SK-N-SH treated with all-trans-retinoic acid at 6 μM for 48 hours (cell line): ENCODE data around the gene ENTR1.

Source experiments
- ATAC-seq: fragments of 200-7000 bp; cut with Tn5 transposase; 3 replicates; pipeline ENCODE4 v1.9.1; 2020; ENCODE audit warnings: mild to moderate bottlenecking, moderate library complexity
- ARNTL ChIP-seq: fragments of 450-650 bp; formaldehyde crosslinking; IDR thresholded peaks from 2 replicates; pipeline ENCODE4 v1.5.0; 2020; ENCODE audit warnings: low read depth, mild to moderate bottlenecking, moderate library complexity, borderline replicate concordance
- CREB5 ChIP-seq: fragments of 250-450 bp; sonication (Bioruptor Pico); IDR thresholded peaks from 2 replicates; pipeline ENCODE4 v1.5.1; 2020; ENCODE audit warnings: low read depth, mild to moderate bottlenecking, moderate library complexity
- CSDC2 ChIP-seq: fragments of 250-450 bp; sonication (Bioruptor Pico); IDR thresholded peaks from 2 replicates; pipeline ENCODE4 v1.5.0; 2020; ENCODE audit warnings: mild to moderate bottlenecking, moderate library complexity
- ESRRG ChIP-seq: fragments of 250-450 bp; sonication (Bioruptor Pico); IDR thresholded peaks from 2 replicates; pipeline ENCODE4 v1.6.1; 2021; ENCODE audit warnings: mild to moderate bottlenecking
- GLIS3 ChIP-seq: fragments of 250-450 bp; sonication (Bioruptor Pico); IDR thresholded peaks from 2 replicates; pipeline ENCODE4 v1.5.0; 2020; ENCODE audit warnings: mild to moderate bottlenecking, moderate library complexity
- ISL1 ChIP-seq: fragments of 250-450 bp; sonication (Bioruptor Pico); IDR thresholded peaks from 2 replicates; pipeline ENCODE4 v2.1.2; 2022; ENCODE audit warnings: mild to moderate bottlenecking, moderate library complexity
- OSR1 ChIP-seq: fragments of 250-450 bp; sonication (Bioruptor Pico); IDR thresholded peaks from 2 replicates; pipeline ENCODE4 v1.8.0; 2022; ENCODE audit warnings: moderate library complexity, mild to moderate bottlenecking, inconsistent platforms
- PATZ1 ChIP-seq: fragments of 250-450 bp; sonication (Bioruptor Pico); IDR thresholded peaks from 2 replicates; pipeline ENCODE4 v1.8.0; 2020; ENCODE audit warnings: mild to moderate bottlenecking, moderate library complexity, borderline replicate concordance
- PPARA ChIP-seq: fragments of 250-450 bp; sonication (Bioruptor Pico); IDR thresholded peaks from 2 replicates; pipeline ENCODE4 v1.5.0; 2020; ENCODE audit warnings: mild to moderate bottlenecking, borderline replicate concordance
- RARB ChIP-seq: fragments of 250-450 bp; sonication (Bioruptor Pico); IDR thresholded peaks from 2 replicates; pipeline ENCODE4 v1.8.0; 2021; ENCODE audit warnings: mild to moderate bottlenecking, moderate library complexity
- TCF4 ChIP-seq: fragments of 250-450 bp; sonication (Bioruptor Pico); IDR thresholded peaks from 2 replicates; pipeline ENCODE4 v1.8.0; 2021; ENCODE audit warnings: mild to moderate bottlenecking, moderate library complexity, borderline replicate concordance
- TOX ChIP-seq: fragments of 250-450 bp; sonication (Bioruptor Pico); IDR thresholded peaks from 2 replicates; pipeline ENCODE4 v1.8.0; 2021; ENCODE audit warnings: mild to moderate bottlenecking, moderate library complexity, borderline replicate concordance
- TSHZ2 ChIP-seq: fragments of 250-450 bp; sonication (Bioruptor Pico); IDR thresholded peaks from 2 replicates; pipeline ENCODE4 v1.5.0; 2020; ENCODE audit warnings: mild to moderate bottlenecking, moderate library complexity
- ZC3H10 ChIP-seq: fragments of 250-450 bp; sonication (Bioruptor Pico); IDR thresholded peaks from 2 replicates; pipeline ENCODE4 v1.5.1; 2021; ENCODE audit warnings: mild to moderate bottlenecking, moderate library complexity
- ZFP3 ChIP-seq: fragments of 250-450 bp; sonication (Bioruptor Pico); IDR thresholded peaks from 2 replicates; pipeline ENCODE4 v1.5.0; 2020; ENCODE audit warnings: mild to moderate bottlenecking, moderate library complexity
- ZFP30 ChIP-seq: fragments of 450-650 bp; formaldehyde crosslinking; IDR thresholded peaks from 2 replicates; pipeline ENCODE4 v1.5.0; 2022; ENCODE audit warnings: mild to moderate bottlenecking, moderate library complexity
- ZNF565 ChIP-seq: fragments of 450-650 bp; formaldehyde crosslinking; conservative IDR thresholded peaks from 2 replicates; pipeline ENCODE4 v1.5.0; 2020; ENCODE audit warnings: low read depth, mild to moderate bottlenecking, moderate library complexity
- ZNF70 ChIP-seq: fragments of 450-650 bp; formaldehyde crosslinking; IDR thresholded peaks from 2 replicates; pipeline ENCODE4 v1.5.0; 2020; ENCODE audit warnings: mild to moderate bottlenecking, moderate library complexity
- ZNF8 ChIP-seq: fragments of 450-650 bp; formaldehyde crosslinking; IDR thresholded peaks from 2 replicates; pipeline ENCODE4 v1.5.0; 2020; ENCODE audit warnings: mild to moderate bottlenecking, moderate library complexity
- TF ChIP-seq, protein P1 (sequence below): fragments of 250-450 bp; sonication (Bioruptor Pico); IDR thresholded peaks from 2 replicates; pipeline ENCODE4 v1.5.1; 2021; ENCODE audit warnings: mild to moderate bottlenecking, moderate library complexity

The ENTR1 gene

GRCh38 chr9:136376457-136376856 lies 34.0 kb downstream of the ENTR1 start:
- no peak for ATAC-seq
- TF ChIP-seq ZC3H10: no peak
- no peak for TF ChIP-seq PATZ1 (CRISPR knock-in tag)
- TF ChIP-seq ZFP3: no peak
- TF ChIP-seq ISL1 (CRISPR knock-in tag): no peak
- TF ChIP-seq RARB: no peak
- TF ChIP-seq CSDC2 (CRISPR knock-in tag): no peak
- TF ChIP-seq PPARA (CRISPR knock-in tag): no peak
- no peak for TF ChIP-seq ZFP30 (CRISPR knock-in tag)
- TF ChIP-seq ZNF565 (CRISPR knock-in tag): no peak
- TF ChIP-seq TSHZ2 (CRISPR knock-in tag): no peak
- TF ChIP-seq ESRRG (CRISPR knock-in tag): no peak
- no peak for TF ChIP-seq TOX (CRISPR knock-in tag)
- TF ChIP-seq ZNF8 (CRISPR knock-in tag): no peak
- TF ChIP-seq GLIS3 (CRISPR knock-in tag): no peak
- TF ChIP-seq TCF4 (CRISPR knock-in tag): no peak

DNA sequence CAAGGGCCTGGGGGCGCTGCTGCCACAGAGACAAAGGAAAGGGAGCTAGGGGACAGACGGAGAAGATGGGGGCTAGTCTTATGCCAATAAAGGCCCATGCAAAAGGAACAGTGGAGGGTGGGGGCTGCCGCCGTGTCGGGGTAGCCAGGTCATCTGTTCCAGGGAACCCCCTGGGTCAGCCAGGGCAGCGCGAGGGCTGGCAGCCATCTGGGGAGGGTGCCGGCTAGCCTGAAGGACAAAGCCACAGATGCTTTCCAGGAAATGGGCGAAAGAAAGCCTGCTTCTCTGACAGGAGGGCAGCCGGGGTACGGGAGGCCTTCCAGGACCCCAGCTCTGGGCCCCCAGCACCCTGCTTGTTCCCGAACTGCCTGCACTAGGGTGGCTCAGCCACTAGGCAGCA lies 35.3 kb downstream of the ENTR1 start:
- ATAC-seq: no peak
- TF ChIP-seq PATZ1 (CRISPR knock-in tag) (no peak), ISL1 (CRISPR knock-in tag) (no peak), OSR1 (CRISPR knock-in tag) (no peak), TCF4 (CRISPR knock-in tag) (no peak), ARNTL (no peak), ZFP3 (no peak), ZFP30 (CRISPR knock-in tag) (no peak), ZC3H10 (no peak), ZNF70 (CRISPR knock-in tag) (no peak), ZNF565 (CRISPR knock-in tag) (no peak), TSHZ2 (CRISPR knock-in tag) (no peak), GLIS3 (CRISPR knock-in tag) (no peak), CSDC2 (CRISPR knock-in tag) (no peak)
- TF ChIP-seq, protein P1, sequence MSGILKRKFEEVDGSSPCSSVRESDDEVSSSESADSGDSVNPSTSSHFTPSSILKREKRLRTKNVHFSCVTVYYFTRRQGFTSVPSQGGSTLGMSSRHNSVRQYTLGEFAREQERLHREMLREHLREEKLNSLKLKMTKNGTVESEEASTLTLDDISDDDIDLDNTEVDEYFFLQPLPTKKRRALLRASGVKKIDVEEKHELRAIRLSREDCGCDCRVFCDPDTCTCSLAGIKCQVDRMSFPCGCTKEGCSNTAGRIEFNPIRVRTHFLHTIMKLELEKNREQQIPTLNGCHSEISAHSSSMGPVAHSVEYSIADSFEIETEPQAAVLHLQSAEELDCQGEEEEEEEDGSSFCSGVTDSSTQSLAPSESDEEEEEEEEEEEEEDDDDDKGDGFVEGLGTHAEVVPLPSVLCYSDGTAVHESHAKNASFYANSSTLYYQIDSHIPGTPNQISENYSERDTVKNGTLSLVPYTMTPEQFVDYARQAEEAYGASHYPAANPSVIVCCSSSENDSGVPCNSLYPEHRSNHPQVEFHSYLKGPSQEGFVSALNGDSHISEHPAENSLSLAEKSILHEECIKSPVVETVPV (CRISPR knock-in tag): no peak
- TF ChIP-seq, all 23 proteins: peak for 0

DNA sequence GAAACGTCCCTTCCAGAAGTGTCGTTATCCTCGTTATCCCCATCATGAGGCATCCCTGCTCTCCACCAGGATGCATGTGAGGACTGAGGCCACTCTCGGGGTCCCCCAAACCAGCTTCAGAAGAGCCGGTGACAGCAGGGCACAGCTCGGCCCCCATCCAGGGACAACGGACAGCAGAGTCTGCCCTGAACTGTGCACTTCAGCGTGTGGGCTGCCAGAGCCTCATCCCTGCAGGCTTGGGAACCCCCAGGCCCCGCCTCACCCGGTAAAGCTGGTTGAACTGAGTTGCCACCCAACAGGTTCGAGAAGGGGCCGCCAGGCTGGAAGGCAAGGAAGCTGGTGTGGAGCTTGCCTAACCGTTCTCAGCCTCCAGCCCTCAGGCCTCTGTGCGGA lies 36.2 kb downstream of the ENTR1 start:
- no peak for ATAC-seq
- TF ChIP-seq ZFP30 (CRISPR knock-in tag): no peak
- TF ChIP-seq ISL1 (CRISPR knock-in tag): no peak
- TF ChIP-seq ZFP3: no peak
- no peak for TF ChIP-seq CREB5 (CRISPR knock-in tag)
- no peak for TF ChIP-seq ZNF8 (CRISPR knock-in tag)
- TF ChIP-seq PPARA (CRISPR knock-in tag): no peak
- no peak for TF ChIP-seq TSHZ2 (CRISPR knock-in tag)
